HTR-8/SVneo (cell line): ENCODE measurements around the gene ATG9B.

ENCODE experiments used
- DNase-seq: peaks from one replicate; pipeline ENCODE4 v3.0.0; 2011; ENCODE audit warnings: low spot score, mixed read lengths; ENCODE audit not compliant: insufficient read length
- FAIRE-seq: peaks from 2 replicates; lab custom pipeline; 2011; peaks lifted over from hg19 to GRCh38; lab: Jason Lieb, UNC

ATG9B gene

DNA sequence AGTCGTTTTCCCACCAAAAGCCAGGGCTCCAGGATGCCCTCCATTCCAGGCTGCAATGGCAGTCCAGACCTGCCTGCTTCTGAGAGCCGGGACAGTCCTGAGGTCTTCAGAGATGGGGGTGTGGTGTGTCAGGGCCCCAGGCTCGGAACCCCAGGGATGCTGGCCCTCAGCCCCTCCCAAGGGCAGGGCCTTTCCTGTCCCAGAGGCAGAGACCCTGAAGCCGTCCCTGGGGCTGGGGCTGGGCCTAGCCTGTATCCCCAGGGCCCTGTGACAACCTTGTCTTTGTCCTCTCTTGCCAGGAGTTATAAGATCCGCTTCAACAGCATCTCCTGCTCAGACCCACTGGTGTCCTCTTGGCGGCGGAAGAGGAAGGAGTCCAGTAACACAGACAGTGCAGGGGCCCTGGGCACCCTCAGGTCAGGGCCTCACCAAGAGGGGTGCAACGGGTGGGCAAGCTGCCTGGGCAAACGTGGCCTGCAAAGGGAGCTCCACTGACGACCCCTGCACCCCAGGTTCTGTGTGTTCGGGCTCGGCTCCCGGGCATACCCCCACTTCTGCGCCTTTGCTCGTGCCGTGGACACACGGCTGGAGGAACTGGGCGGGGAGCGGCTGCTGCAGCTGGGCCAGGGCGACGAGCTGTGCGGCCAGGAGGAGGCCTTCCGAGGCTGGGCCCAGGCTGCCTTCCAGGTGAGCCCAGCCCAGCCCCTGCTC is 17.5 kb downstream of the ATG9B start:
- no peak for DNase-seq
- no peak for FAIRE-seq

DNA sequence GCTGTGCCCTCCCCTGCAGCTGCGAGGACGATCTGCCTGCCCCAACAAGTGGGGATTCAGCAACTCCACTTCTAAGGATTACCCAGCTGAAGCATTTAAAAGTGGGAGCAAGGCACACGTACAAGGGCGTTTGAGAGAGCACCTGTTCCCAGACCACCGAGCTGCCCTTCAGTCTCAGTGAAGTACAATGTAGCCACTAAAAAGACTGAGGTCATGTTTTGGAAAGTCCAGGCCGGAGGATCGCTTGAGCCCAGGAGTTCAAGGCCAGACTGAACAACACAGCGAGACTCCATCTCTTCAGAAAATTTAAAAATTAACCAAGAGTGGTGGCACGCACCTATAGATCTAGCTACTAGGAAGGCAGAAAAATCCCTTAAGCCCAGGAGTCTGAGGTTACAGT is 18.7 kb downstream of the ATG9B start:
- FAIRE-seq (no peak), DNase-seq (no peak)

DNA sequence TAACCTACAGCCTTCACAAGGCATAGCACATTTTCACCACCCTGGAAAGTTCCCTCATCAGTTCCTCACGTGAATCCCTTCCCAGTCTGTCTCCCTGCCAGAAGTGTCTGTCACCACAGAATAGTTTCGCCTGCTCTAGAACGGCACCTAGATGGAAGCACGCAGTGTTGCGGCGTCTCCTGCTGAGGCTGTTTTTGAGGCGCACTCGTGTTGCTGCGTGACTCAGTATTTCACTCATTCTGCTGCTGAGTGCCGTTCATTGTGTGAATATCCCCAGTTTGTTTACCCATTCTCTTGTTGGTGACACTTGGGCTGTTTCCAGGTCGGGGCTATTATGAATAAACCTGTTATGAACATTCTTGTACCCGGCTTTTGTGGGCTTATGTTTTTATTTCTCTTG is 20.7 kb downstream of the ATG9B start:
- DNase-seq (no peak), FAIRE-seq (no peak)

DNA sequence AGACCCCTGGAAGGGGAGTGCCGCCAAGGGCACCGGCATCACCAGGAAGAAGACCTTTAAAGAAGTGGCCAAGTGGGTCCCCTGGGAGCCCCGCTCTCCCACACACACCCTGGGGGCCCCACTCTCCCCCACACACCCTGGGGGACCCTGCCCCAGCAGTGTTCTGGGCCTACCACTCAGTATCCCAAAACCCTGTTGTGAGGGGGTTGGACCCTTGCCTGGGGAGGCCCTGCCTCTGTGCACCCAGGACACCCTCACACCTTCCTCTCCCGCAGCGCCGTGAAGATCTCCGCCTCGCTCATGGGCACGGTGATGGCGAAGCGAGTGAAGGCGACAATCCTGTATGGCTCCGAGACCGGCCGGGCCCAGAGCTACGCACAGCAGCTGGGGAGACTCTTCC is 22.7 kb downstream of the ATG9B start:
- FAIRE-seq (no peak), DNase-seq (no peak)

DNA sequence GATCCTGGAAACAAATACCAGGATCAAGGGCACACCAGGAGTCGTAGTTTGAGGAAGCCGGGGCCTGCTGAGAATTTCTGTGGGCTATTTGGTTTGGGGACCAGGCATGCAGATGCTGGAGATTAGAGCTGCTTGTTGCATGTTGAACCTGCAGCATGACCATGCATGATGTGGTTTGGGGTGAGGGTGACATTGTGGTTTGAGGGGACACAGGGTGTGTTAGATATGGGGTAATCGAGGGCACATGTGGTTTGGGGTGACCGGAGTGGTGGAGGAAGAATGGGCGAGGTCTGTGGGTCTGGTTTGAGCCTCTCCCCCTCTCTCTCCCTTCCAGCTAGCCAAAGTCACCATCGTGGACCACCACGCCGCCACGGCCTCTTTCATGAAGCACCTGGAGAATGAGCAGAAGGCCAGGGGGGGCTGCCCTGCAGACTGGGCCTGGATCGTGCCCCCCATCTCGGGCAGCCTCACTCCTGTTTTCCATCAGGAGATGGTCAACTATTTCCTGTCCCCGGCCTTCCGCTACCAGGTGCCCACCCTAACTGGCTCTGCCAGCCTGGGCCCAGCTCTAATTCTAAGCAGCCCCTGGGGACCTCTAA is 23.3 kb downstream of the ATG9B start:
- no peak for FAIRE-seq
- no peak for DNase-seq

DNA sequence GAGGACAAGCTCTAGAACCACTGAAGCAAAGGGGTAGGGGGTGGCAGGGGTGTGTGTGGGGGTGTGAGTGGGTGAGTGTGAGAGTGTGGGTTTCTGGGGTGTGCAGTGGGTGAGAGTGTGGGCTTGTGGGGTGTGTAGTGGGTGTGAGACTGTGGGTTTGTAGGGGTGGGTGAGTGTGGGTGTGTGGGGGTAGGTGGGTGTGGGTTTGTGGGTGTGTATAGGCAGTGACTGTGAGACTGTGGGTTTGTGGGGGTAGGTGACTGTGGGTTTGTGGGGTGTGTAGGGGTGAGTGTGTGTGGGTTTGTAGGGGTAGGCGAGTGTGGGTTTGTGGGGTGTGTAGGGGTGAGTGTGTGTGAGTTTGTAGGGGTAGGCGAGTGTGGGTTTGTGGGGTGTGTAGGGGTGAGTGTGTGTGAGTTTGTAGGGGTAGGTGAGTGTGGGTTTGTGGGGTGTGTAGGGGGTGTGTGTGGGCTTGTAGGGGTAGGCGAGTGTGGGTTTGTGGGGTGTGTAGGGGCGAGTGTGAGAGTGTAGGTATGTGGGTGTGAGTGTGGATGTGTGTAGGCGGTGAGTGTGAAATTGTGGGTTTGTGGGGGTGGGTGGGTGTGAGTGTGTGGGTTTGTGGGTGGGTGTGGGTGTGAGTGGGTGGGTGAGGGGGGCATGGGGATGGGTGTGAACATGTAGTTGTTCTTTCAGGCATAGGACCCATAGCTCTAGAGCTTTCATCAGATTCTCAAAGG is 24.6 kb downstream of the ATG9B start:
- no peak for DNase-seq
- peak; percentile 23 for FAIRE-seq

DNA sequence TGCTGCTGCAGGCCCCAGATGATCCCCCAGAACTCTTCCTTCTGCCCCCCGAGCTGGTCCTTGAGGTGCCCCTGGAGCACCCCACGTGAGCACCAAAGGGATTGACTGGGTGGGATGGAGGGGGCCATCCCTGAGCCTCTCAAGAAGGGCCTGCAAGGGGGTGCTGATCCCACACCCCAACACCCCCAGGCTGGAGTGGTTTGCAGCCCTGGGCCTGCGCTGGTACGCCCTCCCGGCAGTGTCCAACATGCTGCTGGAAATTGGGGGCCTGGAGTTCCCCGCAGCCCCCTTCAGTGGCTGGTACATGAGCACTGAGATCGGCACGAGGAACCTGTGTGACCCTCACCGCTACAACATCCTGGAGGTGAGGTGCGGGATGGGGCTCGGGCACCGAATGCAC is 25.3 kb downstream of the ATG9B start:
- DNase-seq (no peak), FAIRE-seq (no peak)

DNA sequence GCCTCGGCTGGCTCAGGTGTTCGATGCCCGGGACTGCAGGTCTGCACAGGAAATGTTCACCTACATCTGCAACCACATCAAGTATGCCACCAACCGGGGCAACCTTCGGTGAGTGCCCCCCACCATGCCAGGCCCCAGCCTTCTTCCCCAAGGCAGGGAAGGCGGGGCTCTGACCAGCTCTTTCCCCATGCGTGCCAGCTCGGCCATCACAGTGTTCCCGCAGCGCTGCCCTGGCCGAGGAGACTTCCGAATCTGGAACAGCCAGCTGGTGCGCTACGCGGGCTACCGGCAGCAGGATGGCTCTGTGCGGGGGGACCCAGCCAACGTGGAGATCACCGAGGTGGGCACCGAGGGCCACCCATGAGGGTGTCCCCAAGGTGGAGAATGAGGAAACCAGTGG is 26.0 kb downstream of the ATG9B start:
- FAIRE-seq (no peak), DNase-seq (no peak)

DNA sequence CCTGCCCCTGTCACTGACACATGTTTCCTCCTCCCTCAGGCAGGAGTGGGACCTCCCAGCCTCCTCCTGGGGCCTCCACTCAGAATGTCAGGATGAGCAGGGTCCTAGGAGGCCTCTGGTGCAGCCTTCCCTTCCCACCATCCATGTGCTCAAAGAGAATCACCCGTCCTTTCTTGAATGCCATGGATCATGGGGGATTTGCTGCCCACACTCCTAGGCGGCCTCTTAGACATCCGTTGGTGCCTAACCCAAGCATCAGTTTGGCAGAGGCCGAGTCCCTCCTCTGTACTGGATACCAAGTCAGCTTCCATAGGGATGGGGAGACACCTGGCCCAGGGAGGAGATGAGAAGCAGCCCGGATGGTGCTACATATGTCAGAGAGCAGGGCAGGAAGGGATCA is 26.5 kb downstream of the ATG9B start:
- no peak for FAIRE-seq
- DNase-seq = no peak

DNA sequence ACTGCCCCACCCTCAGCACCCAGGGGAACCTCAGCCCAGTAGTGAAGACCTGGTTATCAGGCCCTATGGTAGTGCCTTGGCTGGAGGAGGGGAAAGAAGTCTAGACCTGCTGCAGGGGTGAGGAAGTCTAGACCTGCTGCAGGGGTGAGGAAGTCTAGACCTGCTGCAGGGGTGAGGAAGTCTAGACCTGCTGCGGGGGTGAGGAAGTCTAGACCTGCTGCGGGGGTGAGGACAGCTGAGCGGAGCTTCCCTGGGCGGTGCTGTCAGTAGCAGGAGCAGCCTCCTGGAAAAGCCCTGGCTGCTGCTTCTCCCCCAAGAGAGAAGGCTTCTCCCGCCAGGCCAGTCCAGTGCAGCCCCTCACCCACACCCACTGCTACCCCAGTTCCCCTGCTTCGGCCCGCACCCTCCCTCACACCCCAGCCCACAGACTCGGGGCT is 27.2 kb downstream of the ATG9B start:
- no peak for DNase-seq
- no peak for FAIRE-seq

DNA sequence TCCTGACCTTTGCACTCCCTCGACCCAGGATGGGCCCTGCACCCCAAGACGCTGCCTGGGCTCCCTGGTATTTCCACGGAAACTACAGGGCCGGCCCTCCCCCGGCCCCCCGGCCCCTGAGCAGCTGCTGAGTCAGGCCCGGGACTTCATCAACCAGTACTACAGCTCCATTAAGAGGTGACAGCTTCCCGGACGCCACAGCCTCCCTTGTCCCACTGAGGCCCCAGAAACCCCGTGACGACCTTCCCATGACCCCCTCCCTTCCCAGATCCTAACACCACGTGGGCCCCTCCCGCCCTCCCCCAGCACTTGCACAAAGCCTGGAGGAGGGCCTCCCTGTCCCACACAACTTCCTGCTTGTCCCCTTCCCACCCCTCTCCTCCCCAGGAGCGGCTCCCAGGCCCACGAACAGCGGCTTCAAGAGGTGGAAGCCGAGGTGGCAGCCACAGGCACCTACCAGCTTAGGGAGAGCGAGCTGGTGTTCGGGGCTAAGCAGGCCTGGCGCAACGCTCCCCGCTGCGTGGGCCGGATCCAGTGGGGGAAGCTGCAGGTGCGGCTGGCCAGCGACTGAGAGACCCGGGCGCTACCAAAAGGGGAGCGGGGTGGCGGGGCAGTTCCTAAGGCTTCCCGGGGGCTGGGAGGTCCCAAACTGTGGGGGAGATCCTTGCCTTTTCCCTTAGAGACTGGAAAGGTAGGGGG is 27.8 kb downstream of the ATG9B start:
- DNase-seq (no peak), FAIRE-seq (no peak)

DNA sequence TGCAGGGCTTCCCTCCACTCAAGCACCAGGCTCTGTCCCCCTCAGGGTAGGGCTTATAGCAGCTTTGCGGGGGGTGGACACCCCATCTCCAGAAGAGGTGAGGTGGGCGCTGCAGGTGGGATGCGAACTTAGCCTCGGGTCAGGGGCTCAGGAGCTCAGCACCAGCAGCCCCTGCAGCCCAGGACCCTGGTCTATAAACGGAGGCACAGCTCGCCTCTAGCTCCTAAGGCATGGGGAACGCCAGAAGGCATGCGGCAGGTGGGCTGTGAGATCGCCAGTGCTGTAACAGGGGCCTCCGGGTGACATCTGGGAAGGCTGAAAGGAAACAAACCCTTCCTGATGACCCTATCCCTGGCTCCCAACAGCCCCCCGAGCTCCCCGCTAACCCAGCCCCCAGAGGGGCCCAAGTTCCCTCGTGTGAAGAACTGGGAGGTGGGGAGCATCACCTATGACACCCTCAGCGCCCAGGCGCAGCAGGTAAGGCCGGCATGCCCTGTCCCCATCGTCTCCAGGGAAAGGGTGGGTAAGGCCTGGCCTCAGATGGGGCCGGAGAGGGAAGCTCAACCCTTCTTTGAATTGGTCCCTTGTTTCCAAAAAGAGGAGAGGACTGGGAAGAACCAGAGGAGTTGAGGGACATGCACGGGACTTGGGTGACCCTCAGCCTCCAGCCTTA is 29.3 kb downstream of the ATG9B start:
- DNase-seq = no peak
- FAIRE-seq = no peak

DNA sequence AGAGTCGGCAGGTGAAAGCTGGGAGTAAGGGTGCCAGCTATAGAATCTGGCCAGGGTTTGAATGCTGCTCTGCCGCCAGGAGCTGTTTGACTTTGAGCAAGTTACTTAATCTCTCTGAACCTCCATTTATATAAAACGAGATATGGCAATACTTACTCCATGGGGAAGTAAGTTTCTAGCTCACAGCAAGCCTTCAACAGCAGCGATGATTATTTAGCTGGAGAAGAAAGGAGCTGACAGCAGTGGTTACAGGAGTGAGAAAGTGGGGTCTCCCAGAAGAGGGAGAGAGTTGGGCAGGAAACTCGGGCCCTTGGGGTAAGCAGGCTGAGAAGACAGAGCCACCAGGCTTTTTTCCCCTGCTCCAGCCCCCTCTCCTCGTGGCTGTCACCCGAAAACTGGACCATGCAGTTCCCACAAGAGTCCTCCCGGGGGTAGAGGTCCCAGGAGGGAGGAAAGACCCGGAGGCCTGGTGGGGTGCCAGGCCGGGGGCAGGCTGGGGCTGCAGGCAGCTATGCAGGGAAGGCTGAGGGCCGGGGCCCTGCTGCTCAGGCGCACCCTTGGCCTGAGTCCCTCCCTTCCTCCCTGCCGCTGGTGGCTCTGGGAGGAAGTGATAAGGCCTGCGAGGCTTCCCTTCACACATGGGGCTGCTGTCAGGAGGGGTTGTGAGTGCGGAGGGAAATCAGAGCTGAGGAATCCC is 30.0 kb downstream of the ATG9B start:
- DNase-seq = no peak

DNA sequence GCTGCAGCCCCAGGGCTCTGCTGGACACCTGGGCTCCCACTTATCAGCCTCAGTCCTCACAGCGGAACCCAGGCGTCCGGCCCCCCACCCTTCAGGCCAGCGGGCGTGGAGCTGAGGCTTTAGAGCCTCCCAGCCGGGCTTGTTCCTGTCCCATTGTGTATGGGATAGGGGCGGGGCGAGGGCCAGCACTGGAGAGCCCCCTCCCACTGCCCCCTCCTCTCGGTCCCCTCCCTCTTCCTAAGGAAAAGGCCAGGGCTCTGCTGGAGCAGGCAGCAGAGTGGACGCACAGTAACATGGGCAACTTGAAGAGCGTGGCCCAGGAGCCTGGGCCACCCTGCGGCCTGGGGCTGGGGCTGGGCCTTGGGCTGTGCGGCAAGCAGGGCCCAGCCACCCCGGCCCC is 30.8 kb downstream of the ATG9B start:
- FAIRE-seq (no peak), DNase-seq (no peak)

More for the DNA sequence above, 30.0 kb downstream of the ATG9B start:
- no peak for FAIRE-seq

DNA sequence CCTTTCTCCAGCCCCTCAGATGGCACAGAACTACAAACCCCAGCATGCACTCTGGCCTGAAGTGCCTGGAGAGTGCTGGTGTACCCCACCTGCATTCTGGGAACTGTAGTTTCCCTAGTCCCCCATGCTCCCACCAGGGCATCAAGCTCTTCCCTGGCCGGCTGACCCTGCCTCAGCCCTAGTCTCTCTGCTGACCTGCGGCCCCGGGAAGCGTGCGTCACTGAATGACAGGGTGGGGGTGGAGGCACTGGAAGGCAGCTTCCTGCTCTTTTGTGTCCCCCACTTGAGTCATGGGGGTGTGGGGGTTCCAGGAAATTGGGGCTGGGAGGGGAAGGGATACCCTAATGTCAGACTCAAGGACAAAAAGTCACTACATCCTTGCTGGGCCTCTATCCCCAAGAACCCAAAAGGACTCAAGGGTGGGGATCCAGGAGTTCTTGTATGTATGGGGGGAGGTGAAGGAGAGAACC is 31.4 kb downstream of the ATG9B start:
- FAIRE-seq (no peak), DNase-seq (no peak)

DNA sequence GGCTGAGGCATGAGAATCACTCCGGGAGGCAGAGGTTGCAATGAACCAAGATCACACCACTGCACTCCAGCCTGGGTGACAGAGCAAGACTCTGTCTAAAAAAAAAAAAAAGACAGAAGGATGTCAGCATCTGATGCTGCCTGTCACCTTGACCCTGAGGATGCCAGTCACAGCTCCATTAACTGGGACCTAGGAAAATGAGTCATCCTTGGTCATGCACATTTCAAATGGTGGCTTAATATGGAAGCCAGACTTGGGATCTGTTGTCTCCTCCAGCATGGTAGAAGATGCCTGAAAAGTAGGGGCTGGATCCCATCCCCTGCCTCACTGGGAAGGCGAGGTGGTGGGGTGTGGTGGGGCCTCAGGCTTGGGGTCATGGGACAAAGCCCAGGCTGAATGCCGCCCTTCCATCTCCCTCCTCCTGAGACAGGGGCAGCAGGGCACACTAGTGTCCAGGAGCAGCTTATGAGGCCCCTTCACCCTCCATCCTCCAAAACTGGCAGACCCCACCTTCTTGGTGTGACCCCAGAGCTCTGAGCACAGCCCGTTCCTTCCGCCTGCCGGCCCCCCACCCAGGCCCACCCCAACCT is 32.1 kb downstream of the ATG9B start:
- DNase-seq (no peak), FAIRE-seq (no peak)

DNA sequence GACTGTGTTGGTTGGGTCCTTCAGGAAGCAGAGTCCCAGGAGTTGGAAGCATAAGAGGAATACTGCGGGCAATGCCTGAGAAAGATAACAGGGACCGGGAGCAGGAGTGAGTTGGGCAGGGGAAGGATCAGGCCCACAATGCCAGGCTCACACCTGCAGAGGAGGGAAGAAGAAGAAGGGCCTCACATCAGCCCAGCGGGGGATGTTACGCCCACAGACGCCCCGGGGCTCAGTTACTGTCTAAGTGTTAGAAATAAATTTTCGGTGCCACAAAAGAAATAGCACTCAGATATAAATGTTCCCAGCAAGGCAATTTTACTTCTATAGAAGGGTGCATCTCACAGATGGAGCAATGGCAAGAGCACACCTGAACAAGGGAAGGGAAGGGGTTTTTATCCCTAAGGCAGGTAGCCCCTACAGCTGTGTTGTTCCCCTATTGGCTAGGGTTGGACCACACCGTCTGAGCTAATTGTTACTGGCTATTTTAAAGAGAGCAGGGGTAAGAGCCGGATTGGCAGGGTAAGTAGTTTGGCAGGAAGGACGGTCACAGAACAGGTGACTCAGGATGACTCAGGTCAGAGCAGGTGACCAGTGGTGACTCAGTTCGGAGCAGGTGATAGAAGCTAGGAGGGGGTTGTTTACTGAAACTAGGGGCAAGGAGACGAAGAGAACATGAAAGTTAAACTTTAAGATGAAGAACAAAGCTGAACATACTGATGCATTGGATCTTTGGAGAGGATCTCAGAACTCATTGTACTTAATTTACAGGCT is 33.7 kb downstream of the ATG9B start, which contains the start of gene NOS3:
Gene NOS3 (plus strand): TSS at position 602 of the 771 bp plus-strand sequence. CDS start 2,787 bp downstream, outside the sequence.
- no peak for DNase-seq
- FAIRE-seq = no peak

DNA sequence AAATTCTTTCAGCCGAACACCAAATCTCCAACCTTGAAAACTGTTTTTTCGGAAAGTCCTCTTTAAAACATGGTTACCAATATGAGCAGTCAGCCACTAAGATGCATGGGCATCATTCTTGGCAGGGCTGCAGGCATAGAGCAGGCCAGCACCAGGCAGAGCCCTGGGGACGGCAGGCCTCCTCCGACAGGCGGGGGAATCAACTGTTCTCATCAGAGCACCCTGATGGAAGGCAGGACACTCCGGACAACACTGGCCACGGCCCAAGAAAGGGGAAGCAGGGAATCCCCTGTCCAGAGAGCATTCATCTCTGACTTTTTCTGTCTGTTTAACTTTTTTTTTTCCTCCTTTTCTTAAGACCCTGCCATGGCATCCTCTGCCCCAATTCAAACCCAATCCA is 34.8 kb downstream of the ATG9B start:
- no peak for FAIRE-seq
- no peak for DNase-seq
